GM18505 (cell line): ENCODE results near the gene HMG20A.

Experiments
- ATAC-seq: cut with Tn5 transposase; IDR thresholded peaks from one replicate; pipeline ENCODE4 v1.9.1; 2021; ENCODE audit not compliant: unreplicated experiment
- POLR2A ChIP-seq: IDR thresholded peaks from 4 replicates; pipeline ENCODE4 v1.6.1; 2011; ENCODE audit warnings: borderline replicate concordance; ENCODE audit not compliant: insufficient read depth, insufficient read length; ENCODE audit errors: extremely low read depth

HMG20A gene

DNA sequence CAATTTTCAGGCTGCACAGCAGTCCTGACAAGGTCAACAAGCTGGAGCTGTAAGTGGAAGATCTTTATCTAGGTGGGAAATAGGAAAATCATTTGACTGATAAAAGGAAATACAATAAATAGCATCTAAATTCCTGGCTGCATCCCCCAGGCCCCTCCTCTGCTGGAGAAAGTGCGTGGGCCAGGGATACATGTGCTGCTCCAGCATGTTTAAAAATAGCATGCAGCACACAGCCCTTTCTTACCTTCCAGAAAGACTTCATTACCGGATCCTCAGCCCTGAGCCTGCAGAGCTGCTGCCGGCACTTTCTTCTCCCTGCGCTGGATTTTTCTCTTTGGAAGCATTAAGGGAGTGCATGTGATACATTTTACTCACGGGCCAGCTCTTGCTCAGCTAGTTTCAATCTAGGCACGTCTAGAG, 77.3 kb downstream of the HMG20A start:
- ATAC-seq, result no peak
- no peak for TF ChIP-seq POLR2A

- ATAC-seq, result no peak
- no peak for TF ChIP-seq POLR2A
Measured at GRCh38 chr15:77499087-77499760, 78.5 kb downstream of the HMG20A start.

- no peak for ATAC-seq
- no peak for TF ChIP-seq POLR2A
Measured at GRCh38 chr15:77500989-77501388, 80.3 kb downstream of the HMG20A start.

- no peak for ATAC-seq
- TF ChIP-seq POLR2A, result no peak
Measured at GRCh38 chr15:77502379-77503095, 81.8 kb downstream of the HMG20A start.

- ATAC-seq, result no peak
- TF ChIP-seq POLR2A, result no peak
Measured at GRCh38 chr15:77503240-77503639, 82.6 kb downstream of the HMG20A start.

GRCh38 chr15:77503764-77504163, 83.1 kb downstream of the HMG20A start:
- no peak for ATAC-seq
- no peak for TF ChIP-seq POLR2A

DNA sequence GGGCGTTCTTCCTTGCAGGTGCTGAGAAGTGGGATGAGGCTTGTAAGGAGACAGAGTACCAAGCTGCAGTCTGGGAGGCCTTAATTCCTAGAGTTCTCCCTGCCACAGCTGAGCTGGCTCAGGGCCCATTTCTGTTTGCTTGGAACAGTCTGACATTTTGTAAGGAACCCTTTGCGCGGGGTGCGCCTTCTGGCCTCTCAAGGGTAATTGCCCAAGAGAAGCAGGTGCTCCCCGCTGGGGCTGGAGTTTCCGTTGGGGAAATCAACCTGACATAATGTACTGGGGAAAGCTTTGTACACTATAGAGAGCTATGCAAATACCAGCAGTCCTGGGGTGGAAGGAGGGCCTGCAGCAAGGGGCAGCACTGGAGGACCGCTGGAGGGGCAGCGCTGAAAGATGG, 83.6 kb downstream of the HMG20A start:
- ATAC-seq, result no peak
- no peak for TF ChIP-seq POLR2A

DNA sequence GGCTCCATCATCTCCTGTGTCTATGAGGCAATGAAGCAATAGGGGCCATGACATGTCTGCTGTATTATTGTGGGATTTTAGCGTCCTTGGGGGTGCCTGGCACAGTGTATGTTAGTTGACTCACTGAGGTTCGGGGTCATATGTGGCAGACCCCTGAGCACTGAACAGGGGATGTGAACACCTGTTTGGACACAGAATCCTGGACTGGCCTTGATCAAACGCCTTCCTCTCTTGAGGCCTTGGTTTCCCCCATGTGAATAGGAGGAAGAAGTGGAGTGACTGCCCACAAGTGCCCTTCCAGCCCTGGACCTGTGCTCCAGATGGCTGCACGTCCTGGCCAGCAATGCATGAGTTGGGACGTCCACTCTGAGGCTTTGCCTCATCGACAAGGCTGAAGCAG, 84.2 kb downstream of the HMG20A start:
- no peak for ATAC-seq
- no peak for TF ChIP-seq POLR2A

DNA sequence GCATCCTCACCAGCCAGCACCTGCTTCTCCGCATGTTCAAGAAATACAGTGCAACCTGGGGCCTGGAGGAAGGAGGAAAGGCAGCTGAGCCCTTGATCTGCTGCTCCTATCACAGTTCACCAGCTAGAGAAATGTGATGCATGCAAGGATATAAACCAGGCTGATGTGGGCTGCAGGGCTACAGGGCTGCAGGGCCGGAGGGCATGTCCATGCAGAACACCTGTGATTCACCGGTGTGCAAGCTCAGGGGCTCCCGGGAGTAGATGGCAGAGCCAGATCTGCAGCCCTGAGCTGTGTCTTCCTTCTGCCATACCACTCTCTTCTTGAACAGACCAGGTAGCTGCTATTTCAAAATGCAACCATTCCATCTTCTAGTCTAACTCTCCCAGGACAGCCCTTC, 84.9 kb downstream of the HMG20A start:
- TF ChIP-seq POLR2A, result no peak
- ATAC-seq, result no peak

DNA sequence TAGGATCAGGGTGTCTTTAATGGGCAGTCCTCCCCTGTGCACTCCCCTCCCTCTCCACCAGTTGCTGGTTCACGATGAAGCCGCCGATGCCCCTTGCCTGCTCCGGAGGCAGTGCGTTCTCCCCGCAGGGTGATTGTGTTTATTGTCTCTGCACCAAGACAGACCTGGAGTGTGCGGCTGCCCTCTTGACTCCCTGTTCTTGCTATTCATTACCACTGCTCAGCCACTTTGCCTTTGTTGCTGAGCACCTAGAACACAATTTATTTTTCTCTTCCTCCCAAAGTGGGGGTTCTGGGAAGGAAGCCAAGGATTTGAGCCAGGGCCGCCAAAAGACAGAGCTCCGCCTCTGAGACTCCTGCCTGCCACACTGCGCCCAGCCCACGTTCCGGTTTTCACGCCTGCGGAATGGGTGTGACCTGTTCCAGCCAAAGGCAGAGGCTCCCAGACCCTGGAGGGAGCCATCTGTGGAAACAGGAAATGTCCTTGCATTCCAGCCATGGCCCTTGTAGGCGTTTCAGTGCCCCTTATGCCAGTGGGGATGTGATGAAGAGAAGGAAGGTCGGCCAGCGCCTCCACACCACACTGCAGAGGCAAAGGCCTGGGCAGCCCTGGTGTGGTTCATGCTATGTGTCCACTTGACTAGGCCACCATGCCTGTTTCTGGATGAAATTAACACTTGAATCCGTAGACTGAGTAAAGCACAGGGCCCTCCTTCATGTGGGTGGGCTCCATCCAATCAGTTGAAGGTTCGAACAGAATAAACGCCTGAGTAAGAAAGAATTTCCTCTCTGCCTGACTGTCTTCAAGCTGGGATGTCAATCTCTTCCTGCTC, 85.8 kb downstream of the HMG20A start:
- TF ChIP-seq POLR2A, result no peak

DNA sequence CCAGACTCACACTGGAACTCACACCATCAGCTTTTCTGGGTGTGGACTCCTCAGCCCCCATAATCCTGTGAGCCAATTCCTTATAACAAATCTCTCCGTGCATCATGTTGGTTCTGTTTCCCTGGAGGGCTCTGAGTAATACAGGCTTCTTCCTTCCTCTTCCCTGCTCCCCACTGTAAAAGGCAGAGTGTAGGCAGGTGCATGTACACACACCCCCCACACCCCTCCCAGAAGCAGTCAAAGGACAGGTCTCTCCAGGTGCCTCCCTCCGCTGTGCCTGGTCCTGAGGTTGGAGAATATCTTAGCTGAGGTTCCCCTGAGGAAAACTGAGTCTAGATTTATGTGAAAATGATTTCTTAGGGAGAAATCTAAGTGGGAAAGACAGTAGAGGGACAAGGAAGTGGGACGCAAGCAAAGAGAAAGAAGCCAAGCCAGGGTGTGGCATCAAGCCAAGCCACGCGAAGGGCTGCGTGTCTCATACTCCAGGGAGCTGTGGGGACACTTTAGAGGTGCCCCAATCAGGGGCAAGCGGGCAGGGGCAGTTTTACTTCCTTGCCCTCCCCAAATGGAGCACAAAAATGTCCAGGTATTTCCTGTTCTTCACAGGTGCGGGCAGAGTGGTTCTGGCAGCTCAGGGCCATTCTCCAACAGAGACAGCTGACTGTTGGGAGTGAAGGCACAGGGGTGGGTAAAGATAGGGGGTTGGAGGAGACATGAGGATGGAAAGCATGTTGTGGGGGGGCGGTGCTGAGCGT, 86.6 kb downstream of the HMG20A start:
- no peak for ATAC-seq

More for the DNA sequence above, 85.8 kb downstream of the HMG20A start:
- no peak for ATAC-seq

DNA sequence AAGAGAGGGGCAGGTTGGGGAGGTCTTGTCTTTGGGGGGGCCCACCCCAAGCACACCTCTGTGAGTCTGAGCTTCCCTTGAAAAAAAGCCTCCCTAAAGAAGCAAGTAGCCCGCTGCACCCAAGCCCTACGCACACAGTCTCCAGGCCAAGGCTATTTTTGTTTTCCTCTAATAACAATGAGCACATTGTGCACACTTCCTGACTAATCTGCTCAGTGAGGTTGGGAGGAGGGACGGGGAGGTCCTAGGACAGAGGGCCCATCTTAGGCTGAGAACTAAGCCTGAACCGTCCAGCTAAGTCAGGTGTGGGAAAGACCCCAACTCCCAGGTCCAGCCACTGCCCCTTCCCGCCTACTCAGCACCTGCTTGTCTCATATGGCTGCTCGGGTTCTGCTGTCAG, 87.2 kb downstream of the HMG20A start:
- ATAC-seq, result no peak
- no peak for TF ChIP-seq POLR2A

More for the DNA sequence above, 86.6 kb downstream of the HMG20A start:
- TF ChIP-seq POLR2A, result no peak

GRCh38 chr15:77508541-77509243, 88.0 kb downstream of the HMG20A start:
- ATAC-seq, result no peak
- no peak for TF ChIP-seq POLR2A
